DND-41 (cell line): Measurements from ENCODE around the gene PRAMEF13.
"Not testable (repeated sequence)": the region's sequence is repeated elsewhere in the genome, so short reads cannot be mapped to it uniquely, and the experiment has no call there.

Source experiments
- ATAC-seq: fragments of 200-7000 bp; cut with Tn5 transposase; 3 replicates; pipeline ENCODE4 v1.9.1; 2021; ENCODE audit warnings: low read depth; ENCODE audit not compliant: insufficient read depth
- DNase-seq: peaks from one replicate; pipeline ENCODE4 v3.0.0-alpha.2; 2020
- H2AFZ ChIP-seq: 2 replicates; pipeline ENCODE4 v1.6.0; 2012; ENCODE audit warnings: low read depth, low read length
- H3K27ac ChIP-seq: 2 replicates; pipeline ENCODE4 v1.5.1; 2012; ENCODE audit warnings: low read length, inconsistent platforms
- H3K27me3 ChIP-seq: fragments of 200-600 bp; sonication (generic); 2 replicates; pipeline ENCODE4 v1.6.0; 2012; ENCODE audit warnings: low read length, mild to moderate bottlenecking, inconsistent platforms; ENCODE audit not compliant: insufficient read depth, poor library complexity
- H3K36me3 ChIP-seq: 2 replicates; pipeline ENCODE4 v1.5.1; 2012; ENCODE audit warnings: low read length, inconsistent platforms; ENCODE audit not compliant: insufficient read depth
- H3K4me1 ChIP-seq: 2 replicates; pipeline ENCODE4 v1.5.1; 2012; ENCODE audit warnings: mild to moderate bottlenecking, low read length; ENCODE audit not compliant: insufficient read depth
- H3K4me2 ChIP-seq: 2 replicates; pipeline ENCODE4 v1.6.0; 2012; ENCODE audit warnings: mild to moderate bottlenecking, moderate library complexity, low read length, inconsistent platforms; ENCODE audit not compliant: insufficient read depth
- H3K4me3 ChIP-seq, 2 experiments: fragments of 200-600 bp in 1 of 2; shearing (Covaris generic) in 1 of 2; 2 replicates each; pipeline ENCODE4 v1.5.1; 2012 to 2016; ENCODE audit warnings: inconsistent platforms in 2 of 2, low read length in 2 of 2, mild to moderate bottlenecking in 2 of 2, low read depth in 1 of 2, moderate library complexity in 1 of 2
- H3K79me2 ChIP-seq: 2 replicates; pipeline ENCODE4 v1.6.0; 2012; ENCODE audit warnings: low read length, inconsistent platforms; ENCODE audit not compliant: insufficient read depth
- H3K9ac ChIP-seq: 2 replicates; pipeline ENCODE4 v1.6.0; 2012; ENCODE audit warnings: low read depth, mild to moderate bottlenecking, inconsistent platforms, low read length, moderate library complexity
- H3K9me3 ChIP-seq: 2 replicates; pipeline ENCODE4 v1.5.1; 2012; ENCODE audit warnings: low read length, moderate library complexity, mild to moderate bottlenecking, inconsistent platforms; ENCODE audit not compliant: insufficient read depth, severe bottlenecking
- H4K20me1 ChIP-seq: 2 replicates; pipeline ENCODE4 v1.6.0; 2012; ENCODE audit warnings: low read length; ENCODE audit not compliant: insufficient read depth

The PRAMEF13 gene

GRCh38 chr1:13201309-13201708 is at the start of gene PRAMEF13:
Gene PRAMEF13, minus strand, starts transcription at chr1:13201409. Its CDS starts 1,820 bp downstream, at chr1:13199589.
- DNase-seq, H3K27ac ChIP-seq, H3K79me2 ChIP-seq, H3K36me3 ChIP-seq, H3K4me3 ChIP-seq, H3K9ac ChIP-seq, H4K20me1 ChIP-seq, H3K9me3 ChIP-seq, H3K4me2 ChIP-seq, H3K4me1 ChIP-seq, H2AFZ ChIP-seq, ATAC-seq, H3K27me3 ChIP-seq: not testable (repeated sequence)

- H3K4me3 ChIP-seq, H3K27me3 ChIP-seq, H3K79me2 ChIP-seq, H3K4me2 ChIP-seq, H3K27ac ChIP-seq, H3K36me3 ChIP-seq, H3K9me3 ChIP-seq, ATAC-seq, H2AFZ ChIP-seq, H3K4me1 ChIP-seq, DNase-seq, H4K20me1 ChIP-seq, H3K9ac ChIP-seq: not testable (repeated sequence)
These were observed 45.9 kb upstream of the PRAMEF13 start for GRCh38 chr1:13247122-13247521.

- DNase-seq, H3K27me3 ChIP-seq, H3K4me1 ChIP-seq, H3K9ac ChIP-seq, H3K4me2 ChIP-seq, H3K27ac ChIP-seq, H3K4me3 ChIP-seq, ATAC-seq, H3K79me2 ChIP-seq, H2AFZ ChIP-seq, H4K20me1 ChIP-seq, H3K9me3 ChIP-seq, H3K36me3 ChIP-seq: not testable (repeated sequence)
These were observed 45.3 kb upstream of the PRAMEF13 start for GRCh38 chr1:13246554-13246871.

GRCh38 chr1:13245841-13246553 is 44.8 kb upstream of the PRAMEF13 start:
- not testable (repeated sequence) for H3K27me3 ChIP-seq, H3K4me3 ChIP-seq, H3K27ac ChIP-seq, DNase-seq, H2AFZ ChIP-seq, H3K9me3 ChIP-seq, H3K79me2 ChIP-seq, H3K9ac ChIP-seq, H3K36me3 ChIP-seq, H3K4me2 ChIP-seq, ATAC-seq, H3K4me1 ChIP-seq, H4K20me1 ChIP-seq

- DNase-seq, H3K36me3 ChIP-seq, H3K9me3 ChIP-seq, H3K27me3 ChIP-seq, H3K79me2 ChIP-seq, H3K4me2 ChIP-seq, H3K9ac ChIP-seq, H3K4me3 ChIP-seq, ATAC-seq, H4K20me1 ChIP-seq, H3K27ac ChIP-seq, H2AFZ ChIP-seq, H3K4me1 ChIP-seq: not testable (repeated sequence)
These were observed 42.5 kb upstream of the PRAMEF13 start for GRCh38 chr1:13243536-13244263.

- not testable (repeated sequence) for ATAC-seq, H4K20me1 ChIP-seq, H3K4me2 ChIP-seq
These were observed 38.4 kb upstream of the PRAMEF13 start for GRCh38 chr1:13239633-13240032.

GRCh38 chr1:13237572-13237971 is 36.4 kb upstream of the PRAMEF13 start:
- not testable (repeated sequence) for H3K9me3 ChIP-seq, H3K4me2 ChIP-seq, H3K27ac ChIP-seq

More at GRCh38 chr1:13239633-13240032, 38.4 kb upstream of the PRAMEF13 start:
- not testable (repeated sequence) for H2AFZ ChIP-seq, H3K27ac ChIP-seq, H3K79me2 ChIP-seq, H3K27me3 ChIP-seq, H3K9me3 ChIP-seq, H3K36me3 ChIP-seq, DNase-seq, H3K4me1 ChIP-seq, H3K9ac ChIP-seq, H3K4me3 ChIP-seq

GRCh38 chr1:13234057-13234456 is 32.8 kb upstream of the PRAMEF13 start:
- not testable (repeated sequence) for H2AFZ ChIP-seq, H4K20me1 ChIP-seq, H3K4me3 ChIP-seq, H3K36me3 ChIP-seq, ATAC-seq, DNase-seq, H3K27me3 ChIP-seq, H3K4me1 ChIP-seq, H3K4me2 ChIP-seq, H3K9ac ChIP-seq, H3K9me3 ChIP-seq, H3K27ac ChIP-seq, H3K79me2 ChIP-seq

More at GRCh38 chr1:13237572-13237971, 36.4 kb upstream of the PRAMEF13 start:
- DNase-seq, H3K4me1 ChIP-seq, H3K9ac ChIP-seq, H2AFZ ChIP-seq, H3K36me3 ChIP-seq, H3K27me3 ChIP-seq, H4K20me1 ChIP-seq, H3K79me2 ChIP-seq, H3K4me3 ChIP-seq, ATAC-seq: not testable (repeated sequence)
